GM12872 (cell line): ENCODE results near the gene CCDC137.
A peak's percentile ranks its signal among the peaks of the same experiment; 100 is the strongest.

Experiments
- TF ChIP-seq, protein P1 (sequence below): IDR thresholded peaks from 3 replicates; pipeline ENCODE4 v1.5.1; 2011; ENCODE audit warnings: low read depth, mild to moderate bottlenecking, low read length, moderate library complexity; ENCODE audit not compliant: insufficient read depth

CCDC137 gene

DNA sequence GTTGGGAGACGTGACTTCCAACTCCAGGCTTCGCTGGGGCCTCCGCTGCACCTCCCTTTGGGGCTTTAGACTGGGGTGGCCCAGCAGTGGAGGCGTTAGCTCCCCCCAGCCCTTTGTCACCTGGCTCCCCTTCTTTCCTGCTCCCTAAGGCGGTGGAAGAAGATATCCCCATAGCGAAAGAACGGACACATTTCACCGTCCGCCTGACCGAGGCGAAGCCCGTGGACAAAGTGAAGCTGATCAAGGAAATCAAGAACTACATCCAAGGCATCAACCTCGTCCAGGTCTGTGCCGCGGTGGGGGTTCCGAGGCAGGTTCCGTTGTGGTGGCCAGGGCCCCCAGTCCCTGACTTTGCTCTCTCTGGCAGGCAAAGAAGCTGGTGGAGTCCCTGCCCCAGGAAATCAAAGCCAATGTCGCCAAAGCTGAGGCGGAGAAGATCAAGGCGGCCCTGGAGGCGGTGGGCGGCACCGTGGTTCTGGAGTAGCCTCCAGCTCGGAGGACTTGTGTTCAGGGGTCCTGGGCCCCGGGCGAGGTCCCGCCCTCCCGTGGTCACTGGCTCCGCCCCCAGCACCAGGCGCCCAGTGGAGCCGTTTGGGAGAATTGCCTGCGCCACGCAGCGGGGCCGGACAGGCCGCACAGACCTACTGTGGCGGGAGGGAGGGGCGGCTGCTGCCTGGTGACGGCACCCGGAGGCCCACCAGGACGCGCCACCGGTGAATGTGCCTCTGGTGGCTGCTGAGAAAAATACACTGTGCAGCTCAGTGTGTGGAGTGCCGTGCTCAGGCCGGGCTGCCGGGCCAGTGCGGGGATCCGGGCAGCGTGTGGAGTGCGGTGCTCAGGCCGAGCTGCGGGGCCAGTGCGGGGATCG is 40.5 kb downstream of the CCDC137 start:
- TF ChIP-seq, protein P1, sequence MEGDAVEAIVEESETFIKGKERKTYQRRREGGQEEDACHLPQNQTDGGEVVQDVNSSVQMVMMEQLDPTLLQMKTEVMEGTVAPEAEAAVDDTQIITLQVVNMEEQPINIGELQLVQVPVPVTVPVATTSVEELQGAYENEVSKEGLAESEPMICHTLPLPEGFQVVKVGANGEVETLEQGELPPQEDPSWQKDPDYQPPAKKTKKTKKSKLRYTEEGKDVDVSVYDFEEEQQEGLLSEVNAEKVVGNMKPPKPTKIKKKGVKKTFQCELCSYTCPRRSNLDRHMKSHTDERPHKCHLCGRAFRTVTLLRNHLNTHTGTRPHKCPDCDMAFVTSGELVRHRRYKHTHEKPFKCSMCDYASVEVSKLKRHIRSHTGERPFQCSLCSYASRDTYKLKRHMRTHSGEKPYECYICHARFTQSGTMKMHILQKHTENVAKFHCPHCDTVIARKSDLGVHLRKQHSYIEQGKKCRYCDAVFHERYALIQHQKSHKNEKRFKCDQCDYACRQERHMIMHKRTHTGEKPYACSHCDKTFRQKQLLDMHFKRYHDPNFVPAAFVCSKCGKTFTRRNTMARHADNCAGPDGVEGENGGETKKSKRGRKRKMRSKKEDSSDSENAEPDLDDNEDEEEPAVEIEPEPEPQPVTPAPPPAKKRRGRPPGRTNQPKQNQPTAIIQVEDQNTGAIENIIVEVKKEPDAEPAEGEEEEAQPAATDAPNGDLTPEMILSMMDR, result no peak; the same call in 2 of the 3 replicates

DNA sequence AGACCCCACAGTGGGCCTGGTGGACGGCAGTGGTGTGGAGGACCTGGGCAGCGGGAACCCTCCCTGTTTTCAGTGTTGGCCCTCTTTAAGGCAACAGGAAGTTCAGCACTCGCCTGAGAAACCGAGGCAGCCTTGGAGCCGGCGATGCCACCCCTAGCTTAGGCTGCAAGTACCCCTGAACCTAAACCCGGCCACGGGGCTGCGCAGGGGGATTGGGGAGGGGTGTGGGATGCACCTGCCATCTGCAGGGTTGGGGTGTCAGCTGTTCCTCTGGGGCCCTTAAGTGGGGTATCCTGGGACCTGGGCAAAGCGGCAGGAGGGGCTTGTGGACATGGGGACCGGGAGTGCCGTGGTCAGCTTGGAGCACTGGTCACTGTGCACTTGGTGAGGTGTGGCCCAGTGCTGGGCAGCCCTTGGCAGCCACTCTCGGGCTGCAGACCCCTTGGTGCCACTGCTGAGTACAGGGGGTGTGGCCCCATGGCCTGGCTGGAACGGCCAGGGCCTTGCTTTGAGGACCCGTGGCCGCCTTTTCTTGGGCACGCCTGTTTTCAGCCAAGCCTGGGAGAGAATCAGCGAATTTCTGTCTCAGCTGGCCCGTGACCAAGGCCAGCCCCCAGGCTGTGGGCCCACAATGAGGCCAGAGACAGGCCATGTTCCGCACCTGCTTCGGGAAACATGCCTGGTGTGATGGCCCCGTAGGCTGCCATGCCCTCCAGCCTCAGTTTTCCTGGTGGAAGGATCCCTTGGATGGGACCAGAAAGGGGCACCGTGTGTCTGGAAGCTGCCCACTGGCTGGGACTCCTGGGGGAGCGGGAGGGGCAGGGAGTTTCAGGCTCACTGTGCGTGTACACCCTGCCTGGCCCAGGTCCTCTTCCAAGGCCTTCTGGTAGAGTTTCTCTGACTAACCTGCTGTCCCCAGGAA is 41.4 kb downstream of the CCDC137 start:
- TF ChIP-seq, protein P1, result no peak

DNA sequence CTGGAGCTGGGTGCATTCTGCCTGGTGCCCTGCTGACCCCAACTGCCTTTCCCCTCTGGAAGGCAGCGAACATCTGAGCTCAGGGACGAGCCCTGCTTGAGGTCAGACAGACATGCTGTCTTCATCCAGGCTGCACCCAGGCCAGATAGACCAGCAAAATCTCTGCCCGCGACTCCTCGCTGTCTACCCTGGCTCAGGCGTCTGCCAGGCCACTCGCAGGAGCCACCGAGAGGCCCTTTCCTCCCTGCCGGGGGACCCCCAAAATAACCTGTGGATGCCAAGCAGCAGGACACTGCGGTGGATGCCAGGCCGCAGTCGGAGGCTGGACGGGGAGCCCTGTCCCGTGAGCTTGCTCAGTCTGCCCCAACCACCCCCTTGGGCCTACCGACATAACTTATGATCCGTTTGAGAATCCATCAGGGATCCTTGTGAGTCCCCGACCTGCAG is 42.2 kb downstream of the CCDC137 start:
- TF ChIP-seq, protein P1, result no peak

DNA sequence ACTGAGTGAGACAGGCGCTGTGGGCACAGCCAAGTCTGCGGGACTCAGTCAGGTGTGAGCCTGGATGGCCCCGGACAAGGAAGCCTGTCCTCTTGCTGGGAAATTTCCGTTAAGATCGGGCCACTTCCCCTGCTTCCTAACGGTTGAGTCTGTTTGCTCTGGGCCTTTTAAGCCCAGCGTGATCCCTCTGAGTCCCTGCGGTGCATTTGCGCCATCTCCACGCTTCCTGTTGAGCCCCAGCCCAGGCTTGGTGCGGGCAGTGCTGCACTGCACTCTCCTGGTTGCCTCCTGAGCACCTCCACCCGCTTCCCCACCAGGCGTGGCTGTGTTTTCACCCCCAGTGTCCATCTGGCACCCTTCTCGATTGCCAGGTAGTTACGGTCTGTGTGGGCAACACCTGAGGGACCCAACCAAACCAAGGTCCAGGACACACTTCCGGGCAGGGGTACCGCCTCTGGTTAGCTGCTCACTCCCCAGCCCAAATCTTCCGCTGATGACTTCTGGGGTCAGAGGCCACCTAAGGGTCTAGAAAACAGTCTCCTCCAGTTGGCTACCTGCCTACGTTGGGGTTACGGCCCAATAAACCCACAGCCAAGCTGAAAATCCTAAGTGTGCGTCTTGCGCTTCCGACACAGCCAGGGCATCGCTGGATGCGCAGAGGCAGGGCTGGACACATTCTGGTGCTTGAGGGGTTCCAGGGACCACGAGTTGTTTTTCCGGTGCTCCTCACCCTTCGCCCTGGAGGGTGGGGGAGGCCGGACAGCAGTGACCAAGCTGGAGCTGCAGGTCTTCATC is 44.2 kb downstream of the CCDC137 start:
- TF ChIP-seq, protein P1, result no peak

DNA sequence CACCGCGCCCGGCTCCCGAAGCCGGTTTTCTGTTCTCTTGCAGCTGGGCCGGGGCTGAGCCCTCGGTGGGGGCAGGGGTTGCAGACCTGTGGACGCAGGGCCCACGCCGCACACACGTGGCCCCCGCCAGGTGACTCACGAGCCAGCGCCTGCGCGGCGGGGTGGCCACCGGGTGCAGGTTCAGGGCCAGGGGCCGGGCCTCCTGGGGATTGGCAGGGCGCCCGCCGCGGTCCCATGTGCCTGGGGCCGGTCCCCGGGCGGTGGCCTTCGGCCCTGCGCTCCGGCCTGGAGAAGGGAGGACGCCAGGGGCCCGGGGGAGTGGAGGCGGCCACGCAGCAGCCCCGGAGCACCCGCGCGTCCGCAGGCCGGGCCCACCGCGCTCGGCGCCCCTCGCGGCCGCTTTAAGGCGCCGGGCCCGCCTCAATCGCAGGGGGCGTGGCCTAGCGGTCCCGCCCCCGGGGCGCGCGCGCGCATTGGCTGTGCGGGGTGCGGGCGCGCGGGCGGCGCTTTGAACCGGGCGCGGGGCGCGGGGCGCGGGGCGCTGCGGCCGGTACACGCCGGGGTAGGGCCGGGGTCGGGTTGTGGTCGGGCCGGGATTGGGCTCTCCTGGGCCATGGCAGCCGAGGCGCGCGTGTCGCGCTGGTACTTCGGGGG is 45.4 kb downstream of the CCDC137 start, which contains the start of gene SLC25A10:
TSS of gene SLC25A10 (plus strand) at position 471 of the 654 bp plus-strand sequence. CDS start at position 614, 143 bp downstream.
- TF ChIP-seq, protein P1, result no peak

DNA sequence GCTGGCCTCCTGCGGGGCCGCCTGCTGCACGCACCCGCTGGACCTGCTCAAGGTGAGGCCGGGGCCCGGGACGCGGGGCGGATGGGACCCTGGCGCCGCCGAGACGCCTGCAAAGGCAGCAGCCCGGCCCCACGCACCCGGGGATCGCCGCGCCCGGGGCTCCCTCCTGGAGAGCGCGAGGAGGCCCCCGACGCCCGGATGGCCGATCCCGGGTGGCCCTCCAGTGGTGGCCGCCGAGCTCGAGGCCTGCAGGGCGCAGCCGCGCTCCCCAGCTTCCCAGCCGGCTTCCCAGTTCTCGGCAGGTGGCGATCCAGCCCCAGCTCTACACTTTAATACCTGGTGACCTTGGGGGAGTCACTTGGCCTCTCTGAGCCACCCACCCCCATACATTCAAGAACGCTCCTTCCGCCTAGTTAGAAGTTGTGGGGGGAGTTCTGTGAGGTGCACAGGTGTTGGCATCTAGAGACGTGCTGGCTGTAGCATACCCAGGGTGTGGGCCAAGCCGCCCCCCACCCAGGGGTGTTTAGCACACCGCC is 46.0 kb downstream of the CCDC137 start:
- TF ChIP-seq, protein P1, result peak; percentile 19; the same call in 1 of the 3 replicates
